WTC11 (cell line): Measurements from ENCODE around the gene TMEM43. TPM values are rescaled to one million over a fixed set of nuclear protein-coding genes. Genes with fewer than 3 reads are reported as not detected.

Experiments used
- ATAC-seq: fragments of 200-7000 bp; cut with Tn5 transposase; 2 replicates; pipeline ENCODE4 v1.10.0; 2021; ENCODE audit warnings: mild to moderate bottlenecking, moderate library complexity
- CTCF ChIA-PET: fragments of 300-600 bp; sonication (Branson Sonifier 250); formaldehyde crosslinking; loops from one replicate; lab custom pipeline; 2021; ENCODE audit warnings: antibody characterized with exemption; lab: Charles Lee
- POLR2A ChIA-PET: fragments of 350-600 bp; sonication (Branson Sonifier 250); formaldehyde crosslinking; loops from one replicate; lab custom pipeline; 2021; ENCODE audit warnings: antibody characterized with exemption; lab: Charles Lee
- DNase-seq: peaks from one replicate; pipeline ENCODE4 v3.0.0; 2021; ENCODE audit warnings: low spot score
- H3K27ac Mint-ChIP-seq: 2 replicates; pipeline ENCODE4 v1.8.0; 2021; ENCODE audit warnings: mixed read lengths
- H3K27me3 Mint-ChIP-seq: 2 replicates; pipeline ENCODE4 v1.8.0; 2021; ENCODE audit warnings: low read depth, mild to moderate bottlenecking, moderate library complexity, mixed read lengths
- H3K36me3 Mint-ChIP-seq: 2 replicates; pipeline ENCODE4 v1.8.0; 2021; ENCODE audit warnings: mixed read lengths
- H3K4me1 Mint-ChIP-seq: 2 replicates; pipeline ENCODE4 v1.8.0; 2022; ENCODE audit warnings: mixed read lengths
- H3K4me3 Mint-ChIP-seq: 2 replicates; pipeline ENCODE4 v1.8.0; 2021; ENCODE audit warnings: mild to moderate bottlenecking, moderate library complexity, mixed read lengths
- H3K9me3 Mint-ChIP-seq: 2 replicates; pipeline ENCODE4 v1.8.0; 2021; ENCODE audit warnings: mixed read lengths
- AR ChIP-seq: fragments of 250-450 bp; sonication (Bioruptor Pico); IDR thresholded peaks from 2 replicates; pipeline ENCODE4 v1.9.0; 2021; ENCODE audit warnings: mild to moderate bottlenecking
- EMX1 ChIP-seq: fragments of 250-450 bp; sonication (Bioruptor Pico); IDR thresholded peaks from 2 replicates; pipeline ENCODE4 v1.8.0; 2021; ENCODE audit warnings: mild to moderate bottlenecking
- GRHL2 ChIP-seq: fragments of 250-450 bp; sonication (Bioruptor Pico); IDR thresholded peaks from 2 replicates; pipeline ENCODE4 v1.8.0; 2022; ENCODE audit warnings: mild to moderate bottlenecking, moderate library complexity; ENCODE audit not compliant: insufficient replicate concordance, severe bottlenecking
- HMGXB4 ChIP-seq: sonication (generic); formaldehyde crosslinking; IDR thresholded peaks from 2 replicates; pipeline ENCODE4 v1.8.1; 2023; ENCODE audit warnings: mild to moderate bottlenecking, moderate library complexity, missing genetic modification reagents
- KAT7 ChIP-seq: sonication (generic); formaldehyde crosslinking; IDR thresholded peaks from 2 replicates; pipeline ENCODE4 v1.8.1; 2023; ENCODE audit warnings: missing genetic modification reagents, mild to moderate bottlenecking, borderline replicate concordance
- MYBL2 ChIP-seq: sonication (generic); formaldehyde crosslinking; IDR thresholded peaks from 2 replicates; pipeline ENCODE4 v1.8.1; 2023; ENCODE audit warnings: mild to moderate bottlenecking, moderate library complexity, missing genetic modification reagents
- TP53 ChIP-seq: sonication (generic); formaldehyde crosslinking; IDR thresholded peaks from 2 replicates; pipeline ENCODE4 v1.8.1; 2023; ENCODE audit warnings: mild to moderate bottlenecking, missing genetic modification reagents
- ZNF138 ChIP-seq: sonication (generic); formaldehyde crosslinking; conservative IDR thresholded peaks from 2 replicates; pipeline ENCODE4 v1.8.1; 2022; ENCODE audit warnings: mild to moderate bottlenecking, moderate library complexity, missing genetic modification reagents
- ZNF281 ChIP-seq: sonication (generic); formaldehyde crosslinking; IDR thresholded peaks from 2 replicates; pipeline ENCODE4 v1.8.0; 2023; ENCODE audit warnings: mild to moderate bottlenecking, missing genetic modification reagents
- ZNF671 ChIP-seq: fragments of 250-450 bp; sonication (Bioruptor Pico); IDR thresholded peaks from 2 replicates; pipeline ENCODE4 v1.8.0; 2021; ENCODE audit warnings: mild to moderate bottlenecking
- total RNA-seq: library from RNA; stranded (reverse); gene quantifications from 3 replicates; pipeline ENCODE4 v1.2.3, GENCODE V29; 2021
- TF ChIP-seq, protein P1 (sequence below): sonication (generic); formaldehyde crosslinking; IDR thresholded peaks from 2 replicates; pipeline ENCODE4 v1.8.1; 2023; ENCODE audit warnings: mild to moderate bottlenecking, missing genetic modification reagents, moderate library complexity
- TF ChIP-seq, protein P2 (sequence below): sonication (generic); formaldehyde crosslinking; IDR thresholded peaks from 2 replicates; pipeline ENCODE4 v1.8.1; 2022; ENCODE audit warnings: mild to moderate bottlenecking, missing genetic modification reagents, moderate library complexity, borderline replicate concordance
- TF ChIP-seq, protein P3 (sequence below): fragments of 250-450 bp; sonication (Bioruptor Pico); IDR thresholded peaks from 2 replicates; pipeline ENCODE4 v1.8.0; 2021; ENCODE audit warnings: mild to moderate bottlenecking
- TF ChIP-seq, protein P4 (sequence below): fragments of 250-450 bp; sonication (Bioruptor Pico); IDR thresholded peaks from 2 replicates; pipeline ENCODE4 v1.9.0; 2021; ENCODE audit warnings: mild to moderate bottlenecking

Gene TMEM43
- total RNA-seq, 1 experiment from 2014 or later, result 27.7 TPM

DNA sequence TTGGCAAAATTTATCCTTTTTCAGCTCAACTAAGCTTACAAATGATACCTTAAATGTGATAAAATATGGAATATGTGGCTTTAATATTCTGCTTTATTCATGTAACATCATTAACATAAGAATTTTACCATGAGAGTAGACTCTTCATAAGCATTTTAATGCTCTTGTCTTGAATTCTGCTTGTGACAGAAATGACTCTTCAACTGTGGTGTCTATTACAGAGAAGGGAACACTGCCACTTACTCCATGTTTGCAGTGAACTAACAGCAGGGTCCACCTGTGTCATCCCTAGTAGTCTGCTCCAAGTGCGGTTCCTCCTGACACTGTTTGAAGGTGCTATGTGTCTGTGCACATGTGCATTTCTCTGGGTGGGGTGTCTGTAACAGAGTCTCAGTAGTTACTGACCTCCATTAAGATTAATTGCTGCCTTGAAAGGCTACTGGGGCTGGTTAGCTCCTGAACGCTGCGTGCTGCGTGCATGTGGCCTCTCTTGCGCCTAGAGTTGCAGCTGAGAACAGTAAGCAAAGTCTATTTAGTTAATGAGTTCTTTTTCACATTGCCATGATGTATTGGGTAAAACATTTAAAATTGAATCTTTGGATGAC, 62.1 kb downstream of the TMEM43 start:
- POLR2A ChIA-PET, result no interaction called here
- DNase-seq, result no peak
- ATAC-seq, result no peak
- CTCF ChIA-PET, result interaction anchor here (2.2 kb wide), 1 partner anchor 16 kb away, joined by 6 read pairs; no protein-coding TSS in a partner anchor
- H3K9me3 Mint-ChIP-seq, result no peaks in the 10 kb centered on the region
- TF ChIP-seq, protein P1, sequence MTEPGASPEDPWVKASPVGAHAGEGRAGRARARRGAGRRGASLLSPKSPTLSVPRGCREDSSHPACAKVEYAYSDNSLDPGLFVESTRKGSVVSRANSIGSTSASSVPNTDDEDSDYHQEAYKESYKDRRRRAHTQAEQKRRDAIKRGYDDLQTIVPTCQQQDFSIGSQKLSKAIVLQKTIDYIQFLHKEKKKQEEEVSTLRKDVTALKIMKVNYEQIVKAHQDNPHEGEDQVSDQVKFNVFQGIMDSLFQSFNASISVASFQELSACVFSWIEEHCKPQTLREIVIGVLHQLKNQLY (CRISPR knock-in tag), result no peak
- no peak for TF ChIP-seq HMGXB4 (CRISPR knock-in tag)
- no peak for TF ChIP-seq ZNF281 (CRISPR knock-in tag)
- TF ChIP-seq, protein P2, sequence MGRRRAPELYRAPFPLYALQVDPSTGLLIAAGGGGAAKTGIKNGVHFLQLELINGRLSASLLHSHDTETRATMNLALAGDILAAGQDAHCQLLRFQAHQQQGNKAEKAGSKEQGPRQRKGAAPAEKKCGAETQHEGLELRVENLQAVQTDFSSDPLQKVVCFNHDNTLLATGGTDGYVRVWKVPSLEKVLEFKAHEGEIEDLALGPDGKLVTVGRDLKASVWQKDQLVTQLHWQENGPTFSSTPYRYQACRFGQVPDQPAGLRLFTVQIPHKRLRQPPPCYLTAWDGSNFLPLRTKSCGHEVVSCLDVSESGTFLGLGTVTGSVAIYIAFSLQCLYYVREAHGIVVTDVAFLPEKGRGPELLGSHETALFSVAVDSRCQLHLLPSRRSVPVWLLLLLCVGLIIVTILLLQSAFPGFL, result no peak
- TF ChIP-seq, protein P3, sequence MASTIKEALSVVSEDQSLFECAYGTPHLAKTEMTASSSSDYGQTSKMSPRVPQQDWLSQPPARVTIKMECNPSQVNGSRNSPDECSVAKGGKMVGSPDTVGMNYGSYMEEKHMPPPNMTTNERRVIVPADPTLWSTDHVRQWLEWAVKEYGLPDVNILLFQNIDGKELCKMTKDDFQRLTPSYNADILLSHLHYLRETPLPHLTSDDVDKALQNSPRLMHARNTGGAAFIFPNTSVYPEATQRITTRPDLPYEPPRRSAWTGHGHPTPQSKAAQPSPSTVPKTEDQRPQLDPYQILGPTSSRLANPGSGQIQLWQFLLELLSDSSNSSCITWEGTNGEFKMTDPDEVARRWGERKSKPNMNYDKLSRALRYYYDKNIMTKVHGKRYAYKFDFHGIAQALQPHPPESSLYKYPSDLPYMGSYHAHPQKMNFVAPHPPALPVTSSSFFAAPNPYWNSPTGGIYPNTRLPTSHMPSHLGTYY (CRISPR knock-in tag), result no peak
- TF ChIP-seq ZNF138 (CRISPR knock-in tag), result no peak
- TF ChIP-seq, protein P4, sequence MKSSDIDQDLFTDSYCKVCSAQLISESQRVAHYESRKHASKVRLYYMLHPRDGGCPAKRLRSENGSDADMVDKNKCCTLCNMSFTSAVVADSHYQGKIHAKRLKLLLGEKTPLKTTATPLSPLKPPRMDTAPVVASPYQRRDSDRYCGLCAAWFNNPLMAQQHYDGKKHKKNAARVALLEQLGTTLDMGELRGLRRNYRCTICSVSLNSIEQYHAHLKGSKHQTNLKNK (CRISPR knock-in tag), result no peak
- TF ChIP-seq MYBL2 (CRISPR knock-in tag), result no peak
- no peak for TF ChIP-seq EMX1 (CRISPR knock-in tag)
- no peak for TF ChIP-seq KAT7 (CRISPR knock-in tag)
- TF ChIP-seq GRHL2, result no peak
- TF ChIP-seq TP53 (CRISPR knock-in tag), result no peak
- no peak for TF ChIP-seq ZNF671 (CRISPR knock-in tag)
- TF ChIP-seq AR, result no peak
- H3K36me3 Mint-ChIP-seq, result peaks cover 44% of the 10 kb centered on the region
- peaks cover 5% of the 10 kb centered on the region for H3K4me1 Mint-ChIP-seq
- no peaks in the 10 kb centered on the region for H3K27me3 Mint-ChIP-seq
- no peak overlapping the region for H3K4me3 Mint-ChIP-seq
- H3K27ac Mint-ChIP-seq, result no peak overlapping the region
